HG03025 (cell line): ENCODE results near the gene TFG.

ENCODE experiments used
- ATAC-seq: cut with Tn5 transposase; IDR thresholded peaks from one replicate; pipeline ENCODE4 v1.9.1; 2021; ENCODE audit warnings: mild to moderate bottlenecking, moderate library complexity; ENCODE audit not compliant: unreplicated experiment, low FRiP score

Gene TFG

DNA sequence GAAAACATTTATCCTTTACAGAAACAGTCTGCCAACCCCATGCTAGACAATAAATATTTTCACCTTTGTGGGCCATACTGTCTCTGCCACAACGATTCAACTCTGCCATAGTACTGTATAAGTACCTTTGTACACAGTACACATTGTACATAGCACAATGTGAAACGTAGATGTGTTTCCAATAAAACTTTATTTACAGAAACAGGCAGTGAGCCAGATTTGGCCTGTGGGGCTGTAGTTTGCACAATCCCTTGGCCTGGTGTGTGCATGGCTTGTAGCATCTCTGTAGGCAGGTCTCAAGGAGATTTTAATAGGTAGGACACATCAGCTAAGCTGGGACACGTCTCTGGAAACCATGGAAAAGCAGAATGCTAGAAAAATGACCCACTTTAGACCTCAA is 74.3 kb downstream of the TFG start:
- no peak for ATAC-seq

DNA sequence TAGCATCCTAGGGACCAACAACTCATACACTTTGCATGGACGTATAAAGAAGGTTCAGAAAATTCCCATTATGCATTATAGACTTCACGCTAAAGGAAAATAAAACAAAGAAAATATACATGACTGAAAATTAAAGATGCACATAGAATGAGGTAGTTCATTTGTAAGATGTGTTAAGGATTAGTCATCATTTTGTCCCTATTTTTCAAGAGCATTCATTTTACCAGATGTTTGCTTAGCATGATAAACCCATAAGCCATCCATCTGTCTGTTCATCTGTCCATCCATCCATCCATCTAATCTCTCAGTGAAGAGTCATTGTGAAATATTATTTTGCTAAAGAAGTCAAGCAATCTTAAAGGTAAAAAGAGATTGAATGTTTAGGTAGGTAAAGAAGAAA is 80.3 kb downstream of the TFG start:
- no peak for ATAC-seq

DNA sequence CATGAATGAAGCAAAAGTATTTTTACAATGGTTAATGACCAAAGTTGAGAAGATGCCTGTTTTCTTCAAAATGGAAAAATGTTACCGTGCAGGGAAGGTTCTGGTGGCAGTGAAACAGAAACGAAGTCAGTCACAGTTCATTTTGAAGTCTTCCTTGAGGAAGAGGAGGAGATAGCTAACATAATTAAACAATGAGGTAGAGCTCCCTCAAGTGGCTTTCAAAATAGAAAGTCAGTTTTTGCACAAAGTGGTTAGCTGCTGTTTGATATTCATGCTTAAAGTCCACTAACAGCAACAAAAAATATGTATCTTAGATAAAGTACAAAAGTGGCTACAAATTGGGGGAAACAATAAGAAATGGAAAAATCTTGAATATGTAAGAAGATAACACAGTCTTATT is 87.3 kb downstream of the TFG start:
- ATAC-seq, result no peak

DNA sequence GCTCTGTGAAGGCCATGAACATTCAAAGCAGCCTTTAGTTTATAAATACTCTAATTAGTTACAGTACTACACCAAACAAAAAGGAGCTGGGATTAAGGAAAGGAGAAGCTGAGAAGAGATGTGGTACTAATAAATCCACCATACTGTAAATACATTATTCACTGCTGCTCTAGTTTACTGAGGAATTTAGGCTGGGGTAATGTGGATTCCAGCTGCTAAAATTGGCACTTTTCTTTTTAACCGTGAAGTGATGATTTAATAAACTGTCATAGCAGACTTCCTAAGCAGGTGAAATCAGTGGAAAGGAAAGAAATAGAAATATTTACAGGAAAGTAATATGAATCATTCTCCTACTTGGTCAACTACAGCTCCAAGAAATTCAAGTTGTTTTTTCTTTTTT is 88.7 kb downstream of the TFG start:
- no peak for ATAC-seq
